H1 (cell line): ENCODE measurements around the gene MBNL1. TPM values are rescaled to one million over a fixed set of nuclear protein-coding genes. Genes with fewer than 3 reads are reported as not detected.

Experiments used
- CTCF ChIA-PET: fragments of 300-600 bp; sonication (Branson Sonifier 250); formaldehyde crosslinking; loops from one replicate; lab custom pipeline; 2021; ENCODE audit not compliant: partially characterized antibody; lab: Charles Lee
- POLR2A ChIA-PET: fragments of 300-600 bp; sonication (Branson Sonifier 250); formaldehyde crosslinking; loops from one replicate; lab custom pipeline; 2021; ENCODE audit warnings: inconsistent platforms; ENCODE audit not compliant: partially characterized antibody; lab: Charles Lee
- DNase-seq, 2 experiments: peaks; one replicate each; pipeline versions ENCODE4 v3.0.0 to v3.0.0-alpha.2; 2010 to 2022; ENCODE audit warnings: low spot score in 2 of 2, low read depth in 1 of 2, mixed read lengths in 1 of 2
- FAIRE-seq: peaks from 2 replicates; lab custom pipeline; 2011; peaks lifted over from hg19 to GRCh38; lab: Jason Lieb, UNC
- H2AFZ ChIP-seq: 2 replicates; pipeline ENCODE4 v1.8.1; 2012; ENCODE audit warnings: low read length, inconsistent platforms
- H2AK5ac ChIP-seq: 2 replicates; pipeline ENCODE4 v1.6.1; 2013; ENCODE audit warnings: low read depth, low read length
- H2BK120ac ChIP-seq: replicated peaks from 2 replicates; pipeline ENCODE3; 2013; ENCODE audit warnings: low read depth, low read length, inconsistent platforms
- H2BK12ac ChIP-seq: 2 replicates; pipeline ENCODE4 v1.6.1; 2013; ENCODE audit warnings: low read depth, low read length
- H2BK15ac ChIP-seq: 2 replicates; pipeline ENCODE4 v1.6.1; 2013; ENCODE audit warnings: low read length
- H2BK20ac ChIP-seq: 2 replicates; pipeline ENCODE4 v1.6.1; 2013; ENCODE audit warnings: low read length
- H2BK5ac ChIP-seq: 2 replicates; pipeline ENCODE4 v1.6.1; 2013; ENCODE audit warnings: low read depth, low read length
- H3K14ac ChIP-seq: 2 replicates; pipeline ENCODE4 v1.6.1; 2013; ENCODE audit warnings: inconsistent platforms; ENCODE audit not compliant: insufficient read length
- H3K18ac ChIP-seq: 2 replicates; pipeline ENCODE4 v1.6.1; 2013; ENCODE audit warnings: low read length; ENCODE audit errors: extremely low read depth
- H3K23ac ChIP-seq: 2 replicates; pipeline ENCODE4 v1.6.1; 2013; ENCODE audit warnings: inconsistent platforms; ENCODE audit not compliant: insufficient read length
- H3K23me2 ChIP-seq: 2 replicates; pipeline ENCODE4 v1.6.1; 2013; ENCODE audit warnings: low read depth, low read length
- H3K27ac ChIP-seq: 2 replicates; pipeline ENCODE4 v1.6.1; 2011; ENCODE audit warnings: low read depth, low read length, inconsistent platforms
- H3K27me3 ChIP-seq, 4 experiments: replicated peaks in 1 of 4; 1 replicate in 1 of 4; 2 replicates in 3 of 4; pipeline versions ENCODE4 v1.6.1 to v1.8.1; 2011 to 2013; ENCODE audit warnings: low read length in 3 of 4, mild to moderate bottlenecking in 3 of 4, inconsistent platforms in 2 of 4, mixed read lengths in 2 of 4, moderate library complexity in 1 of 4; ENCODE audit not compliant: control insufficient read depth in 3 of 4, insufficient read depth in 3 of 4; ENCODE audit errors: extremely low read depth in 1 of 4
- H3K36me3 ChIP-seq, 4 experiments: 2 replicates each; pipeline versions ENCODE4 v1.6.1 to v1.8.1; 2011 to 2013; ENCODE audit warnings: mild to moderate bottlenecking in 4 of 4, low read length in 3 of 4, moderate library complexity in 2 of 4, control low read depth in 1 of 4, inconsistent platforms in 1 of 4; ENCODE audit not compliant: insufficient read depth in 4 of 4, control insufficient read depth in 2 of 4
- H3K4ac ChIP-seq: replicated peaks from 2 replicates; pipeline ENCODE3; 2013; ENCODE audit warnings: low read length, low read depth, mixed read lengths, inconsistent platforms; ENCODE audit not compliant: insufficient read length
- H3K4me1 ChIP-seq, 4 experiments: replicated peaks in 1 of 4; 1 replicate in 1 of 4; 2 replicates in 3 of 4; pipeline versions ENCODE4 v1.6.1 to v1.8.1; 2011 to 2013; ENCODE audit warnings: low read length in 3 of 4, inconsistent platforms in 2 of 4, mixed read lengths in 1 of 4; ENCODE audit not compliant: insufficient read depth in 4 of 4, control insufficient read depth in 3 of 4
- H3K4me2 ChIP-seq, 2 experiments: 2 replicates each; pipeline versions ENCODE4 v1.6.1 to v1.8.1; 2011 to 2013; ENCODE audit warnings: low read depth in 2 of 2, low read length in 2 of 2, control low read depth in 1 of 2, inconsistent platforms in 1 of 2, mild to moderate bottlenecking in 1 of 2; ENCODE audit not compliant: insufficient read depth in 1 of 2
- H3K4me3 ChIP-seq, 4 experiments: fragments of 200-600, 300-600 bp in 1 of 4; sonication (generic), shearing (Covaris generic), sonication (Bioruptor Twin) in 1 of 4; 2 replicates each; pipeline versions ENCODE4 v1.5.1 to v1.8.1; 2011 to 2016; ENCODE audit warnings: low read length in 4 of 4, low read depth in 3 of 4, control low read depth in 2 of 4, inconsistent platforms in 2 of 4, mild to moderate bottlenecking in 2 of 4, mixed read lengths in 1 of 4, moderate library complexity in 1 of 4; ENCODE audit not compliant: insufficient read depth in 2 of 4; ENCODE audit errors: extremely low read depth in 1 of 4
- H3K56ac ChIP-seq: replicated peaks from 2 replicates; pipeline ENCODE3; 2013; ENCODE audit warnings: low read depth, mild to moderate bottlenecking, mixed read lengths, low read length, inconsistent platforms; ENCODE audit not compliant: insufficient read length
- H3K79me1 ChIP-seq: 2 replicates; pipeline ENCODE4 v1.6.1; 2013; ENCODE audit warnings: low read depth, low read length, control low read depth
- H3K79me2 ChIP-seq, 2 experiments: 2 replicates each; pipeline versions ENCODE4 v1.6.1 to v1.8.1; 2012 to 2013; ENCODE audit warnings: low read length in 2 of 2, mild to moderate bottlenecking in 2 of 2, inconsistent platforms in 1 of 2; ENCODE audit not compliant: insufficient read depth in 2 of 2, control insufficient read depth in 1 of 2
- H3K9ac ChIP-seq, 4 experiments: replicated peaks in 1 of 4; 1 replicate in 1 of 4; 2 replicates in 3 of 4; pipeline versions ENCODE4 v1.6.1 to v1.8.1; 2011 to 2013; ENCODE audit warnings: low read depth in 3 of 4, low read length in 3 of 4, control low read depth in 2 of 4, mild to moderate bottlenecking in 2 of 4, moderate library complexity in 2 of 4, inconsistent platforms in 1 of 4; ENCODE audit errors: extremely low read depth in 1 of 4
- H3K9me3 ChIP-seq, 2 experiments: 2 replicates each; pipeline versions ENCODE4 v1.6.1 to v1.8.1; 2012 to 2013; ENCODE audit warnings: mild to moderate bottlenecking in 2 of 2, moderate library complexity in 2 of 2, control low read depth in 1 of 2, inconsistent platforms in 1 of 2, low read depth in 1 of 2, low read length in 1 of 2, mixed read lengths in 1 of 2; ENCODE audit not compliant: insufficient read depth in 2 of 2
- H4K20me1 ChIP-seq, 2 experiments: replicated peaks in 1 of 2; 2 replicates each; pipeline versions ENCODE3 to v1.8.1; 2011 to 2013; ENCODE audit warnings: inconsistent platforms in 2 of 2, low read length in 2 of 2, mild to moderate bottlenecking in 1 of 2; ENCODE audit not compliant: insufficient read depth in 2 of 2, control insufficient read depth in 1 of 2
- H4K5ac ChIP-seq: 2 replicates; pipeline ENCODE4 v1.6.1; 2013; ENCODE audit warnings: low read length, low read depth, mixed read lengths, inconsistent platforms; ENCODE audit not compliant: insufficient read length
- H4K8ac ChIP-seq: 2 replicates; pipeline ENCODE4 v1.8.0; 2013; ENCODE audit warnings: mild to moderate bottlenecking, moderate library complexity, low read length, inconsistent platforms; ENCODE audit not compliant: insufficient read depth; ENCODE audit errors: extremely low read depth
- H4K91ac ChIP-seq: replicated peaks from 2 replicates; pipeline ENCODE3; 2013; ENCODE audit warnings: low read length, mixed read lengths, inconsistent platforms; ENCODE audit not compliant: insufficient read length
- GABPA ChIP-seq: IDR thresholded peaks from 2 replicates; pipeline ENCODE4 v1.6.1; 2011; ENCODE audit warnings: mild to moderate bottlenecking, low read length, moderate library complexity, borderline replicate concordance; ENCODE audit not compliant: insufficient read depth
- WGBS, 2 experiments: shearing (Covaris generic) in 1 of 2; methylation state at CpG; one replicate each; pipeline versions ENCODE4 v1.1.6 to v1.1.7; 2013 to 2015; ENCODE audit warnings: low lambda C conversion rate in 2 of 2, mixed read lengths in 2 of 2, inconsistent platforms in 1 of 2, low coverage in 1 of 2, missing lambda C conversion rate in 1 of 2; ENCODE audit not compliant: insufficient replicate concordance in 2 of 2, insufficient coverage in 1 of 2, insufficient read length in 1 of 2; ENCODE audit errors: extremely low coverage in 1 of 2, missing lambda C conversion rate in 1 of 2; 5-methylcytosine and 5-hydroxymethylcytosine counted together
- polyA plus RNA-seq, 7 experiments: library from polyadenylated mRNA; depleted of rRNA in 3 of 7; stranded (reverse) in 5 of 7; unstranded in 2 of 7; fragments of >200 nt in 5 of 7; fragments of 200-250 nt in 2 of 7; gene quantifications; 1 replicate in 5 of 7; 2 replicates in 1 of 7; 4 replicates in 1 of 7; pipeline versions ENCODE4 v1.2.1 to v1.2.3, GENCODE V29; 2011 to 2013; ENCODE audit warnings: missing spikeins in 2 of 7, mixed read lengths in 2 of 7
- total RNA-seq: library from RNA; stranded (reverse); fragmentation: NEBNext Ultra II Directional; extraction: Animal tissue kit (Norgen Biotek cat#: 25700); gene quantifications from 2 replicates; pipeline ENCODE4 v1.2.1, GENCODE V29; 2021

MBNL1 gene
- total and polyA plus RNA-seq, 2 of the 8 experiments (the other 6 are each of a cell fraction or from before 2014, with no cell fraction given): 5.0 to 16.4 TPM

DNA sequence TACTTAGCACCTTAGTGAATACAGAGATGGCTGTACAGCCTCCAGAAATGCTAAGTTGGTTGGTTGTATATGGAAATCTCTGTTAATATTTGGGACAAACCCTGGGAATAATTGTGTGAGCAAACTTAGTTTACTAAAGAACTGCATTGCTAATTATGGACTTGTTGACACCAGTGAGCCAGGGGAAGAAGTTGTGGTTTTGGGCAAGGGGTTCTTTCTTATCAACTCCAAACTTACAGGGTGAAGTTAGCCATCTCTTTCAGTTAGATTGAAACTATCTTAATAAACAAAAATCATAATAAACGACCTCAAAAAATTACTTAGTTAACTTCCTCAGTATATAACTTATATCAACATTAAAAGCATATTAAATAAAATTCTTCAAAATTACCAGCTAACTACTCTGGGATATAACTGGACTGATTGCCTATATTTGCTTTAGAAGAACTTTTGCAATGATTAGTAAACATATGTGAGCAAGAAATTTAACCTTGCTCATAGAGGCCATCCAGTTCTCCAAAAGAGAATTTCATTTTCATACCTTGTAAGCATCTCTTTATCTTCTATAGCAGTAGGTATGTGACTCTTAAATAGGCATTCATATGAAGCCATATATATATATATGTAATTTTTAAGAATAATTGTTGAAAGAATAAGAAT lies 24.7 kb downstream of the MBNL1 start:
- peaks cover 0 to 3% (median 1%) of the 10 kb centered on the region in 4 experiments; a peak in 2 of 7 replicates for H3K4me1 ChIP-seq
- H3K23ac ChIP-seq: no peak overlapping the region
- H2BK12ac ChIP-seq: no peak overlapping the region
- H3K18ac ChIP-seq: no peak overlapping the region
- no peaks in the 10 kb centered on the region for H4K20me1 ChIP-seq
- no peak overlapping the region for H4K91ac ChIP-seq
- WGBS, 2 experiments: 76 to 100% methylated on average over 1 of the region's 1 CpG
- H2BK5ac ChIP-seq: no peak overlapping the region
- no peaks in the 10 kb centered on the region for H3K23me2 ChIP-seq
- no peak overlapping the region for H2AK5ac ChIP-seq
- no peak for DNase-seq
- no peaks in the 10 kb centered on the region for H3K27me3 ChIP-seq
- H3K36me3 ChIP-seq: no peaks in the 10 kb centered on the region
- no peak overlapping the region for H2AFZ ChIP-seq
- H4K5ac ChIP-seq: no peak overlapping the region
- no peak overlapping the region for H2BK15ac ChIP-seq
- no peak overlapping the region for H4K8ac ChIP-seq
- H3K4me3 ChIP-seq: no peak overlapping the region
- no peak overlapping the region for H3K56ac ChIP-seq
- H2BK20ac ChIP-seq: no peak overlapping the region
- peaks cover 0 to 73% of the 10 kb centered on the region in 2 experiments; a peak in 2 of 4 replicates for H3K79me2 ChIP-seq
- H2BK120ac ChIP-seq: no peak overlapping the region
- no peak for TF ChIP-seq GABPA
- H3K14ac ChIP-seq: no peak overlapping the region
- peaks cover 3% of the 10 kb centered on the region; the same call in 1 of the 2 replicates for H3K79me1 ChIP-seq
- H3K4me2 ChIP-seq: no peak overlapping the region
- H3K27ac ChIP-seq: no peak overlapping the region
- ChIA-PET POLR2A (no interaction called here), CTCF (no interaction called here)
- FAIRE-seq: no peak
- no peak overlapping the region for H3K9ac ChIP-seq
- no peaks in the 10 kb centered on the region for H3K9me3 ChIP-seq
- H3K4ac ChIP-seq: no peak overlapping the region
